Right kidney (tissue), 9 donors: ENCODE data around the gene PDE4D.

Experiments used
- DNase-seq: peaks from one replicate; pipeline ENCODE4 v3.0.0-alpha.2; 2016
- long read RNA-seq, 8 donors: transcript quantifications; one replicate each; lab custom pipeline, GENCODE V29; 2026

PDE4D gene
- long read RNA-seq, donor 1 = 0 reads
- long read RNA-seq, donor 2, partial matches to known transcripts = 0 of 1 reads
- long read RNA-seq, donor 2, other reads (novel, unspliced or antisense) = 0 of 1 reads
- long read RNA-seq, donor 3 = 0 reads
- long read RNA-seq, donor 4, partial matches to known transcripts = 0 of 1 reads
- long read RNA-seq, donor 4, other reads (novel, unspliced or antisense) = 0 of 1 reads
- long read RNA-seq, donor 5 = 0 reads
- long read RNA-seq, donor 6 = 0 reads
- long read RNA-seq, donor 7, partial matches to known transcripts = 0 of 1 reads
- long read RNA-seq, donor 7, other reads (novel, unspliced or antisense) = 0 of 1 reads
- long read RNA-seq, donor 8, partial matches to known transcripts = 0 of 2 reads
- long read RNA-seq, donor 8, other reads (novel, unspliced or antisense) = 0 of 2 reads

DNA sequence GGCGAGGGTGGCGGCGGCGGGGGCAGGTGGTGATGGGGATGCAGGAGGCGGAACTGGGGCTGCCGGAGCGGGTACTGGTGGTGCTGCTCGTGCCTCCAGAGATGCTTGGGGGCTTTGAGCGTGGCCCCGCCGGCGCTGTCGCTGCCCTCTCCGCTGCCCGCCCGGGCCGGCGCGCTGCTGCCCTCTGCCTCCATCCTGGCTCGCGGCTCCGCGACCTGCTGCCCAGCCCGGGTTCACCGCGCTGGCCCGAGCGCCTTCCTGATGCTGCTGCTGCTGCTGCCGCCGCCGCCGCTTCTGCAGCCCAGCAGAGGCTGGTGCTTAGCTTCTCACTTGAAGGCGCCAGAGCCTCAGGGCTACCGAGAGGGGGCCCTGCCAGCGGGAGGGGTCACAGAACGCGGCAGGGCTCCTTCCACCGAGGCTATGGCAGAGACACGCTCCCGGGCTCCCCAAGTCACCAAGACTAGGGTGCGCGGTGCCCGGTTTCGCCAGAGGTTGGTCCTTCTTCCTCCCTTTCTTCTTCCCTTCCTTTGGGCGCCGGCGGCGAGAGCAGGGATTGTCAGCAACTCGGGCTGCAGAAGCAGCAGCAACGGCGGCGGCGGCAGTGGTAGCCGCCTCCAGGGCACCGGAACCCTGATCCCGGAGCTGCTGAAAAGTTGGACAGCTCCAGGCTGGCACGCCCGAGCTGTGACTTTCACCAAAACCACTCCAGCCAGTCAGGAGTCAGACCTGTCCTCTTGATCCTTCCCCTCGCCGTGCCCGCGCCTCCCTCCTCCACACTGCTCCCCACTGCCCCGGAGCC is at the start of gene PDE4D:
PDE4D (minus strand) TSS at position 298 of the 799 bp plus-strand sequence.
- DNase-seq = peak; percentile 78

DNA sequence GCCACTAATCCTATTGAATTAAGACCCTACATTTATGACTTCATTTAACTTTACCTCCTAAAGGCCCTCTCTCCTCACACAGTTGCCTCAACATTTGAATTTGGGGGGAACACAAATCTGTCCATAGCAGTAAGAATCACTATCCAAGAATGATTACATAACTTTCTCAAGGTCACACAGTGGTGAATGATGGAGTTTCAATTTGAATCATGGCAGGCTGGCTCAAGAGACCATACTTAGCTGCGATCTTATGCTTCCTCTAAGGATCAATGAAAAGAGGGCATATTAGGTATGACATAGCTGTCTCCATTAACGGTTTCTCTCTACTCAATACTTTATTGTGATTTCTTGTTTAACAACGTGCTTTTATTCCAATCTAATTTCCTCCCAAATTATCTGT is 44.1 kb upstream of the PDE4D start:
- DNase-seq = no peak

DNA sequence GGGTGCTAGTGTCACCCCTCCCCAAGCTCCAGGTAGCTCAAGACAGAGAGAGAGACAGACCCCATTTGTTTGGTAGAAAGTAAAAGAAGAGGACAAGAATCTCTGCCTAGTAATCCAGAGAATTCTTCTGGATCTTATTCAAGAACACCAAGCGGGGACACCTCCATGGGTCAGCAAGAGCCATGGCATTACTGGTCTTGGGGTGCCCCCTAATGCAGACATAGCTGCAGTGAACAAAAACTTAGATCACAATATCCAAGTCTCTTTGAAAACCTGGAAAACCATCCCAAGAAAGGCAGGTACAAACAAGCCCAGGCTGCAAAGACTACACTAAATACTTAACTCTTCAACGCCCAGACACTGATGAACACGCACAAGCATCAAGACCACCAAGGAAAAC is 29.9 kb upstream of the PDE4D start:
- no peak for DNase-seq

DNA sequence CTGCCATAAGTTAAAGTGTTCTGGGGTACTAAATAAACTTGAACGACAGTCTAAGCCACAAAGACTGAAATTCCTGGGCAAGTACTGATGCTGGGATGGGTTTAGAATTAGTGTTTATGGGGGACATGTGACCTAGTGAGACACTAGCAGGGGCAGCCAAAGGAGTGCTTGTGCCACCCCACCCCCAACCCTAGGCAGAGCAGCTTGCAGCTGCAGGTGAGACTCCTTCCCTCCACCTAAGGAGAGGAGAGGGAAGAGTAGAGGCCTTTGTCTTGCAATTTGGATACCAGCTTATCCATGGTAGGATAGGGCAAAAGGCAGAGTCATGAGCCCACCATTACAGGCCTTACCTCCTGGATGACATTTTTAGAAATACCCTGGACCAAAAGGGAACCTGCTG is 28.7 kb upstream of the PDE4D start:
- no peak for DNase-seq

DNA sequence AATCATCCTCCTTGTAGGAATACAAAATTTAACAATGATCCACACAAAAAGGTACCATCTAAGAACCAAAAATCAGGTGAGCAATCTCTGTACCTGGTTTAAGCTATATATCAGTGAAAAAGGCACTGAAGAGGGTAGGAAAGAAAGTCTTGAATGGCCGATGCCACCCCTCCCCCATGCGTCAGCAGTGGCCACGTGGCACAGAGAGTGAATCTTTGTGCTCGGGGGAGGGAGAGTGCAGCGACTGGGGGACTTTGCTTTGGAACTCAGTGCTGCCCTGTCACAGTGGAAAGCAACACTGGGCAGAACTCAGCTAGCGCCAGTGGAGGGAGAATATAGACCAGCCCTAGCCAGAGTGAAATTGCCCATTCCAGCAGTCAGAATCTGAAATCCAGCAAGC is 28.3 kb upstream of the PDE4D start:
- DNase-seq = no peak

DNA sequence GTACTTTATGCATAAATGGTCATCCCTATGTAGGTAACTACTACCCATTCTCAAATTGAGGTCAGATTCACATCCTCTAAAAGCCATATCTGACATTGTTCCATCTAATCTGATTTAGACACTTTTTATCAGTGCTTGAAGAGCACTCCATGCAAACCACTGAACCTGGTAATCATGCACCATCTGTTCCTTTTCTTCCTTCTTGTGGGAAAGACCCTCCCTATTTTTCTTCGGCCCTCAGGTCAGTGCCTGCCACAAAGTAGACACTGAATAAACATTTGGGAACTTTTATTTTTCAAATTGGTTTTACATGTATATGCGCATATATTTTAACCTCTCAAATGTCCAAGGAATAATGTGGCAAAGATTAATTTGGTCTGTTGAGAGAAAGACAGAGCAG is 26.0 kb upstream of the PDE4D start:
- DNase-seq = no peak

DNA sequence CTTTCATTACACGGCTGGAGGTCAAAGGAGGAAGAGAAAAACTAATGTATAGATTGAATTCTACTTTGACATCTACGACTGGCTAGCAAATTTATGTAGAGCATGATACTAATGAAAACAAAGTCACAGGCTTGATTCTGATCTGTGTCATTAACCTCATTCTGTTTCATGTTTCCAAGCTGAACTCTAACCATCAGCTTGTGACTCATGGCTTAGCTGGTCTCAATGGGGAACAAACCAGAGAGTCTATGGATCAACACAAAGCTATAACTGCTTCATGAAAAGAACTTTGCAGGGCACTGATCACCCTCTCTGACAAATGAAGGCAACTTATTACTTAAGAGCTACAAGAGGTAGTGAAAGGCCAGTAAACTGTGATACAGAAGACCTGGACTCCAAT is 23.6 kb upstream of the PDE4D start:
- DNase-seq = no peak

DNA sequence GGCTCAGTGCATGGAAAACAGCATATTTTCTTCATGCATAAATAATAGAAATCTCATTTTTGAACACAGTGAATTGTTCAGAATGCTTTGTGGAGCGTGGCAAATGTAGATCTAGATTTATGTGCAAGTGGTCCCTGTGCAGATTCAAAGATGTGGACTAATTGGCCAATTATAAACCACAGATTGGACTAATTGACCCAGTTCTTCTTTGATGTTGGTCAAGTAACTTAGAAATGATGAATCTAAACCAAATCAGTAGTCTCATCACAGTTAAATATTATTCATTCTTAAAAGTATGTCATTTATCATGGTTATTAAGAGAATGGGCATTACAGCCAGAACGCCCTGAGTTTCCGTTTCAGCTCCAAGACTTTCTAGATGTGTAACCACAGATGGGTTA is 11.7 kb upstream of the PDE4D start:
- DNase-seq = no peak

DNA sequence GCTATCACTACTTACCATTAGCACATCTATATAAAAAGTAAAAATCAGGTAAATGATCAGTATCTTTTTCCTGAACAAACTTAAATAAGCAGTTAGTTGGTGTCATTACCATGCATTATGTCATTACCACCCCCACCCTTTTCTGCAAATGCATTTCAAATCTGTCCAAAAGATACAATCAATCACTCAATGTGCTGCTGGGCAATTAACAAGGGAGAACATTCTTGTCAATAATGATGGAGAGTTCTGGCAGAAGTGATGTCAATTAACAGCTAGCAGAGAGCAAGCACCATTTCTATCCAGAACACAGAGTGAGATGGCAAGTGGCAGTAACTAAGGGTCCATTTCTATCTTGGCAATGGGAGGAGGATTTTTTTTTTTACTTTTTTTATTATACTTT is 3.5 kb upstream of the PDE4D start:
- DNase-seq = no peak

DNA sequence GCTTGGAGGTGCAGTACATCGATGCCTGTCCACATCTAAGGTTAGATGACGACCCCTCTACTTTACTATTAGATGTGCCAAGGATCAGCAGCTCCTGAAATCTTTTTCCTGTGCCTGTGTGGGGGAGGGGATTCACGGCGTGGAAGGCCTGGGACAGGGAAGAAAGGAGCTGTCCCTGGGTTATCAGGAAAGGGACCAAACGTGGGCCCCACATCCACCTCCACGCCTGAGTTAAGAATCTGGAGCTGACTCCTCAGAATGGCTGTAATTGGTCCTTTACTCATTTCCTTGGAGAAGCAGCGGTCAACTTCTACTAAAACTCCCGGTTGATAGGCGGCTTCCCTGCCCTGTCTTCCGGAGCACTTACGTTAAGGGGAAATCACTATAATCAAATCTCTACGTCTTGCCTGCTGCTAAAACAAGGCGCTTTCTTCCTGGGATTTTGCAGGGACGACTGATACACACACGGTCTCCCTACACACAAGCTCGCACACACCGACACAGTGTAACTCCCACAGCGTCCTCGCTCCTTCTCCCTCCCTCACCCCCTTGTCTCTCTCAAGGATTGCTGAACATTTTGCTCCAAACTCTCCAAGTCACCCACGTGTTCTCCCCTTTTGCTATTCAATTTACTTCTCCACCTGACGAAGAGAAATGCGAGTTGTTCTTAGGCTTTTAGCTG is 1.4 kb downstream of the PDE4D start:
- peak; percentile 7 for DNase-seq

DNA sequence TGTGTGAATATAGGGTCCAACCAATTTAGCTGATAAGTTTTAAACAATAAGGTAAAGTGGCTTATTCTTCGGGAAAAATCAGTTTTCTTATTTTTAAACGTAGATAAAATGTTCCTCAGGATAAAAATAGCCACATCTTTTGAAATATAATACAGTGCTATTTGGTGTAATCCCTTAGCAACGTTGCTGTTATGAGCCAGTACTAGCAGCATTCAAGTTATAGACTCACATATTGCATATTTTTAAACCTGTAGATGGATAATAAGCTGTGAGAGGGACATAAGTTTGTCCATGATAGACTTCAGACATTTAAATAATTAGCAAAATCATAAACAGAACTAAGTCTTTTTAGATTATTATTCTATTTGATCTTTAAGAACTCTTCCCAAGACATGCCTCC is 6.3 kb downstream of the PDE4D start:
- DNase-seq = no peak

DNA sequence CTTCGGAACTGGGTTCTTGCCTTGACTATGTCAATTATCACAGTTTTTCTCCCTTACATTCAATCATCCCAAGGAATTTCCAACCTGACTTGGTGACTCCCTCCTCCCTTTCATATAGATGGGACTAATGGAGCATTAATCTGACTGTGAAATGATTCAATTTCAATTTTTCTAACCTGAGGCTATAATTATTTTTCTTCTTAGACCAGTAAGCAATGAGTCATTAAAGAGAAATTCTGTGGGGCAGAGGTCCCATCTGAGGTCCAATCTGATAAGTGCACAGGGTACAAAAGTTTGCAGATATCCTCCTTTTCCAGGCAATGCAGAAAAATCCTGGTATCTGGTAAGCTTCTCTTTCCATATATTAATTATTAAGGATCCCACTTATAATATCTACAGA is 18.9 kb downstream of the PDE4D start:
- DNase-seq = no peak

DNA sequence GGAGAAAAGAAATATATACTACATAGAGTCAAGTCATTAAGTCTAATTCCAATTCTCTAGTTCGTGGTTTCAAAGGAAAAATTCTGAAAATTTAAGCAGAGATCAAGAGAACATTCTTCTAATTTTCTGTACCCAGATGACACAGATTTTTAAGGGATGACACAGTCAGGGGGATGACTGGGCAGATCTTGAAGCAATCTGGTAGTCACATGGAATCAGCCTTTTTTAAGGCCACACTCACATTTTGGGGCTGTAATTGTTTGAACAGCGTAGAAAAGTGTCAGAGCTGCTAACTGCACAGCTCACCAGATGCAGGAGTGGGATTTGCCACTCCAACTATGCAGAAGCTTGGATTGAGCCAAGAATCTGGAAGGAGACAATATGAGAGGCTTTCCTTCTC is 20.4 kb downstream of the PDE4D start:
- DNase-seq = no peak

DNA sequence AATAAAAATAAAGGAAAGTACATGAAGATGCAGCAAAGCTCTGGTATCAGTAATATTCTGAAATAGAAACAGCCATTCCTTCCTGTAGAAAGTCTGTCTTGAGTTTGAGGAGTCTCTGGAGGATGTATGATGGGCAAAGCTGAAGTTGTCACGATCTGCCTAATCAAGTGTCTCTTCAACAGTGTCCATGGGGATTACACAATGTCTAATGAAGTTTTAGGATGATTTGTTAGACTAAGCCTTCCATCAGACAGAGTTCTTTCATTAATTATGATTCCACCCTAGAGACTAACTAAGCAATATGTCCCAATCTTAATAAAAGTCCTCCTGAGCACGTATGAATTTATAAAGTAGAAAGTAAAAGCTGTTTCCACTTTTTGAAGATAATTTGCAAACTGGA is 26.9 kb downstream of the PDE4D start:
- no peak for DNase-seq

DNA sequence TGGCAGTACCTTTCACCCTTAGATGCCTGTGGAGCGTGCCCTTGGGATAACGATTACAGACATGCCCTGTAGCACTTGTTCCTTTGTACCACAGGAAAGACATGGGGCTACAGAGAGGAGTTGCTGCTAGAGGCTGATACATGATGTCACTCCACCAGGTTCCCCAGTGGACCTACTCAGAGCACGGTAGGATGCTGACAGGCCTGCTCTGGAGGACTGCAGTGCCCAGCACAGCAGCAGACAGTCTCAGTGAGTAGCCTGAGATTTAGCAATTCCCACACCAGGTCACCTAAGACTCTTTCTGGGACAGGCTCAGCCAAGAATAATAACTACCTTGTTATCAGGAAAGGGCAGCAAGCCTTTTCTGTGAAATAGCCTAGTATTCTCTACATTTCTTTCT is 28.8 kb downstream of the PDE4D start:
- DNase-seq = no peak

DNA sequence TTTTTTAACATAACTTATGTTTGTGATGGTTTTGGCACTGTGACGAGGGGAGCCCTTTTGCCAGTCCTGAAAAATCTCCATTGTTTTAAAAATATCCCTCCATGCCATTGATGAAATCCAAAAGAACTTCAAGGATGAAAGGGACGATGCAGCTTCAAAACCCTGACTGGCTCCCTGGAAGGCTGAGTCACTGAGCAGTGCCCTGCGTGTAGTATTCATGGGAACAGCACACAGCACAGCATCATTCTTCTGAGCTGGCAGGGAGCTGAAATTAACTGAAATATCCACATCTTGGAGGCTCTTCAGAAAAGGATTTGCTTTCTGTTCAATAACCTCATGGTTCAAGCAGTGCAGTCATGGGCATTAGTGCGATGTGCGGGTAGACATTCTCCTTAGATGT is 29.7 kb downstream of the PDE4D start:
- DNase-seq = no peak

DNA sequence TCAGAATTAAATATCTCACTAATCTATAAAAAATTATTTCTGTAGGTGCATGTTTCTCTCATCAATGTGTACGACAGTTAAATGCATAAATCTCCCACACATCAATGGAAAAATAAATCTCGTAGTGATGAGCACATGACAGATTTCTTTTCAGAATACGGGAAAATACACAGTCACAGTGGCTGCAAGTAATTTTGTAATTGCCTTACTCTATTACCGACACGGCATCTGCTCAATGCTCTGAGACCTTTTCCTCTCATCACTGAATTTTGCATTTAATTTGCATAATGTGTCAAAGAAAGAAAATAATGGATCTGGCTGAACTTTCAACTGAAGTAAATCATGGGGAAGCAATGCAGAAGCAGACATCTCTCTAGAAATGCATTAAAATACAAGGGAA is 37.2 kb downstream of the PDE4D start:
- DNase-seq = no peak

DNA sequence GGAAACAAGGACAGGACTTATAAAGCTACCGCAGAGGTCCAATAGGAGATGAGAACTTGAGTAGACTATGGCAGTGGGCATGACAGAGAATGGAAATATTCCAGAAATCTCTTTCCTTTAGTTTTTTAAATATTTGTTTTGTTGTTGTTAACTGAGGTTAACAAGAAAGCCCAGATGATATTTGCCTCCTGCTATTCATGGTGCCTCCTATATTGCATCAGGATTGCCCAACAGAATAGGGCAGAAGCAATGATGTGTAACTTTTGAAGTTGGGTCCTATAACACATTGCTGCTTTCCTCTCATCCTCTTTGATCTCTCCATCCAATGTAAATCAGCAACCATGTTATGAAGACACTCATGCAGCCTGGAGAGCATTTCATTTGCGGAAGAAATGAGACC is 42.8 kb downstream of the PDE4D start:
- DNase-seq = no peak

DNA sequence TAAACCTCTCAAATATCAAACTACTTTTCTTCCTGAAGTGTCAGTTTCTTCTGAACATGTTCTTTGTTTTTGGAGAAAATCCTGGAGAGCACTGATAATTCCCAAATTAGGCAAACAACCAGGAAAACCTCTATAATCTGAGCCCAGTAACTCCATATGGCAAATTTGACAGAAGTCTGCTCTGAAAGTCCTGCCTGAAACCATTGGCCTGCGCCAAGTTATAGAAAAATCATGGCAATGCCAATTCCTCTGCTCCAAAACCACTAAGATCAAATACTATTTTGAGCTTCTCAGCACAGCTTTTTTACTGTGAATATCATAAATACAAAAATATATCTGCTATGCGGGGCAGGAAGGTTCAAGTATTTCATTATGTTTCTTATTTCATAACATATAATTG is 45.9 kb downstream of the PDE4D start:
- no peak for DNase-seq

DNA sequence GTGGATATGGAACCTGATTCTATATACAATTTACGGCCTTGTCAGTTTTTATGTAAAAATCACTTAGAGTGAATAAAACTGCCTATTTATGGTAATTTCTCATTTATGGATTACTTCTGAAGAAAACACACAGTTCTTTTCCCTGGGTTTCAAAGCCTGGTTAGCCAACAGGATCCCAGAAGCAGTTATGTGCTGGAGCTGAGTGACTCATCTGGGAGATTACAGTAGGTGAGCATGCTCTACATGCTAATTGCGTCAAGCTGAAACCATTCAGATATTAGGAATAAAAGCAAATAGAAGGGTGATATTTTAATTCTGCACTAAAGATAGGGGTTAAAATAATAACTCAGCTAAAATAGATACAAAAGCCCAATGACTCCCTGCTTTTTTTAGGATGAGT is 47.8 kb downstream of the PDE4D start:
- DNase-seq = no peak

DNA sequence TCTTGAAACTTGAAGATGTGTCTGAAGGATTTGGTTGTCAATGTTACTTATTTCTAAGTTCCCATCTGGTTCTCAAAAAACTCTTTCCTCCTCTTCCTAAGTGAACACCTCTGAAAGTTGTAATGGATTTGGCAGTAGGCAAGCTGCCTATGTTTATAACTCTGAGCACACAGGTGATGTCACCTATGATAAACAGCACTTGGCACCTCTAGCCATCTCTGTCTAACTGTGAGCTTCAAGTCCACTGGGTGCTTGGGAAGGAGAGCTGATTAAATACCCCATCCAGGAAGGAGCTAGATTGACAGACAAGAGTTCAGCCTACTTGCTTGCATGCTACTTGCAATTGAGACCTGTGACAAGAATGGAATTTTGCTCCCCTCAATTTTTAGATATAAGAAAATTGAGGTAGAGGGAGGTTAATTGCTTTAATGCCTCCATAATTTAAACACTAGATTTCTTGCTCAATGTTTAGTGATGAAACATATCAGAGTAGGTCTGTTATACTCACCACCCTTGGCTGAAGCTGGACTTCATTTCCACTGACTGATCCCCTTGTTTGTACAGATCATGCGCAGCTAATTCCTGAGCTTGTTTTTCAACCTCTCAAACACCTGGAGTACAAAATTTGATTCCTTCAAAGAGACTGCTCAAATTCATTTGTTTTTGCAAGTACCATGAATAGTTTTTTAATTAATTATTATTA is 49.9 kb downstream of the PDE4D start:
- DNase-seq = no peak

DNA sequence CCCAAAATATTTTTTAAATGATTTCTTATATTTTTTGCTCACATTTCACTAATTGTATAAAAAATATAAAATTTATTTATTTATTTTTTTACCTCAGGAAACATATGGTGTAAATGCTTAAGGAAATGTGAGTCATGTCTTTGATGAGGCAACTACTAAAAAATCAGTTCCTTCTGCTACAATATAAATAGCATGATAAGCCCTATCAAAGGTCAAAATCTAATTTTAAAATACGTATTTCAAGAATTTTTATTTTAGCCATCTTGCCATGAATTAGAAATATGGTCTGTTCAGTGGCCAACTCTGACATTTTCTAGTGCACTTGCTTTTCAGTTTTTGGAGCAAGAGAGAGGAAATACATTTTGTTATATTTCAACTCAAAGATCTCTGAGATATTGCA is 50.5 kb downstream of the PDE4D start:
- DNase-seq = no peak

DNA sequence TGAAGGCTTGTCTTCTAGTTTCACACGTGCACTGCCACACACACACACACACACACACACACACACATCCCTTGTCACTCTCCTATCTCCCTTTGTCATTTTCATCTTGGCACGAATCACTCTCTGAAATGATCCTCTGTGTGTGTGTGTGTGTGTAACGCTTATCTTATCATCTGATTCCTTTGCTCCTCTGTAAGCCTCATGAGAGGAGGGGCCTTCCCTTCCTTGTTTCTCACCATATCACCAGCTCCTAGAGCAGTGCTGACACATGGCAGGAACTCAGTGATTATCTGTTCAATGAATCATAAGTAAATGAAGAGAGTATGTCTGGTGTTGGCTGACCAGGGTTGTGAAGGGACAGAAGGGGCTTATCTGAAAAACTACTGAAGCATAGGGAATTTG is 53.3 kb downstream of the PDE4D start:
- no peak for DNase-seq
